T-helper 17 cell (primary cell): ENCODE results near the gene INSIG2. TPM values are rescaled to one million over a fixed set of nuclear protein-coding genes. Genes with fewer than 3 reads are reported as not detected.

Source experiments
- ATAC-seq: fragments of 150-1000 bp; cut with Tn5 transposase; 2 replicates; pipeline ENCODE4 v1.10.0; 2021; ENCODE audit warnings: mild to moderate bottlenecking, moderate library complexity
- DNase-seq, 3 donors: peaks; one replicate each; pipeline versions ENCODE4 v3.0.0 to v3.0.0-alpha.2; 2020 to 2021
- H3K9me3 ChIP-seq: one replicate; pipeline ENCODE4 v1.7.0; 2013; ENCODE audit warnings: low read length, mild to moderate bottlenecking; ENCODE audit not compliant: control insufficient read depth, poor library complexity, severe bottlenecking
- H3K27ac Mint-ChIP-seq: one replicate; pipeline ENCODE4 v1.8.0; 2022; ENCODE audit warnings: mild to moderate bottlenecking, moderate library complexity, mixed read lengths
- H3K27me3 Mint-ChIP-seq: one replicate; pipeline ENCODE4 v1.8.0; 2022; ENCODE audit warnings: mixed read lengths
- H3K36me3 Mint-ChIP-seq: one replicate; pipeline ENCODE4 v1.8.0; 2022; ENCODE audit warnings: low read depth, mixed read lengths
- H3K4me1 Mint-ChIP-seq: one replicate; pipeline ENCODE4 v1.8.0; 2022; ENCODE audit warnings: mild to moderate bottlenecking, mixed read lengths
- H3K4me3 Mint-ChIP-seq: one replicate; pipeline ENCODE4 v1.8.0; 2022; ENCODE audit warnings: mild to moderate bottlenecking, moderate library complexity, mixed read lengths
- total RNA-seq, 4 donors: library from RNA in 2 of 4; stranded (reverse) in 2 of 4; gene quantifications; one replicate each; pipeline ENCODE4 v1.2.3 and lab custom pipeline; 2022 to 2026

Gene INSIG2
- total RNA-seq, 2 donors from 2014 or later = 9.6 to 15.3 TPM

DNA sequence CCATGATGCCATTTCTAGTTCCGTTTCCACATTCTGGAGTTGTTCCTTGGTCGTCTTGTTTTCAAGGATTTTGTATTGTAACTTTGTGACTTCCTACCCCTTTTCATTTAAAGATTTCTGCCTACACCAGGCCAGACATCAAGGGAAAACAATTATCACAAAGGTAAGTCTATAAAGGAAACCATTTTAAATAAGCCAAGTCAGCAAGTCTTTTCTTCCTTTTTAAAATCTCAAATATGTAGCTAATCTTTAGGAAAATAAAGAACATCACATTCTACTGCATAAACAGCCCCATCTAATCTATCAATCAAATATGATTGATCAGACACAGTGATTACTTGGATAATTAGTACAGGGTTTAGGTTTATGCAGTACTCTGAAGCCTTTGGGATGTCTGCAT, 35.8 kb upstream of the INSIG2 start:
- H3K36me3 Mint-ChIP-seq = no peaks in the 10 kb centered on the region
- no peak for ATAC-seq
- H3K4me1 Mint-ChIP-seq = no peaks in the 10 kb centered on the region
- peaks cover 74% of the 10 kb centered on the region for H3K27me3 Mint-ChIP-seq
- no peak overlapping the region for H3K4me3 Mint-ChIP-seq
- H3K9me3 ChIP-seq = no peaks in the 10 kb centered on the region
- DNase-seq = no peak
- no peak overlapping the region for H3K27ac Mint-ChIP-seq

DNA sequence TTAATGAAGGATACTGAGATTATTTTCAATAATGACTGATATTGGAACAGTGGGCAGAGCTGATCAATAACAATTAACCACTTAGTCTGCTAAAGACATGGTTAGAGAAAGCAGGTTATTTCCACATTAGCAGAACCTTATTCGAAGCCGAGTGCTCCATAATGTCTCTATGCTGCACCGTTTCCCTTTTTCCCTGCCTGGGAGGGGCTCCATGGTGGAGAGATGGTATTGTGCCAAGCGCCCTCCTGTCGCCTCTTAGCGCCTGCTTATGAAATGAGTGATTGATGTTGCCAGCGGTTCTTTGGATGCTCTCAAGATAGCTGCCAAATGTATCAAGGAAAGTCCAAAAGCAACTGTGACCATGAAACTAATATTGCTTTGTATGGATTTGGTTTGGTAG, 34.6 kb upstream of the INSIG2 start:
- Mint-ChIP-seq H3K4me1 (no peaks in the 10 kb centered on the region), H3K27me3 (peaks cover 62% of the 10 kb centered on the region), H3K36me3 (no peaks in the 10 kb centered on the region), H3K4me3 (no peak overlapping the region), H3K27ac (no peak overlapping the region)
- ATAC-seq = no peak
- no peak for DNase-seq
- no peaks in the 10 kb centered on the region for H3K9me3 ChIP-seq

DNA sequence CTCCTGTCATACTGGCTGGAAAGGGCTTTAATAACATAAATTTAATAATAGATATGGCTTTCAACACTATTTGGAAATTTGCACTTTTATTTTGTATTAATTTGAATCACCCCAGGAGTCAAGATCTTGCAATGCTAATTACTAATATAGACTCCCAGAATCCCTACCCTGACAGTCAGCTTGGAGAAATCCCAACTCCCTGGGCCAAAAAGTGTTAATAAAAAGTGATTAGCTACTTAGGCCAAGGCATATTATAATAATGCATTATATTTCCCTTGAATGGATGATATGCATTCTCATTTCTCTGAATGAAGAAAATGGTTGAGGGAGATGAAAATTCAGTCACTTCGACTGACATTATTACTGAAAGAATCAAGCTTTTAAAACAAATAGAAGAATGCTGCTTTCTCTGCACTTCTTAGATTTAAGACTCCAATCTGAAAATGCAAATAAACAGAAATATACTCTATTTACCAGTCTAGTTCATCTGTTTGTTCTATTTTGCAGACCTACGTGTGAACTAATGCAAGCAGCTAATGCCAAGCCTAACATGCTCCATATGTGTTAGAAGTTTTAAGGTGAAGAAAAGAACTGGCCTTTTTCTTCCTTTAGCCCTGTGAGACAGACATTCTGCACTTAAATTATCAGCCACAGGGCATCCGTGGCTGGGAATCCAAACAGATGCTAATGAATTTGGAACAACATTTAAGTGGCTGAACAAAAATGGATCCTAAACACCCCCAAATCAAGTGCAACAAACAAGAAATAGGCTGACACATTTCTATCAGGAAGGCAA, 33.9 kb upstream of the INSIG2 start:
- no peaks in the 10 kb centered on the region for H3K36me3 Mint-ChIP-seq
- H3K9me3 ChIP-seq = no peaks in the 10 kb centered on the region
- DNase-seq = no peak
- H3K4me3 Mint-ChIP-seq = no peak overlapping the region
- ATAC-seq = no peak
- peaks cover 55% of the 10 kb centered on the region for H3K27me3 Mint-ChIP-seq
- H3K27ac Mint-ChIP-seq = no peak overlapping the region
- peaks cover 3% of the 10 kb centered on the region for H3K4me1 Mint-ChIP-seq

DNA sequence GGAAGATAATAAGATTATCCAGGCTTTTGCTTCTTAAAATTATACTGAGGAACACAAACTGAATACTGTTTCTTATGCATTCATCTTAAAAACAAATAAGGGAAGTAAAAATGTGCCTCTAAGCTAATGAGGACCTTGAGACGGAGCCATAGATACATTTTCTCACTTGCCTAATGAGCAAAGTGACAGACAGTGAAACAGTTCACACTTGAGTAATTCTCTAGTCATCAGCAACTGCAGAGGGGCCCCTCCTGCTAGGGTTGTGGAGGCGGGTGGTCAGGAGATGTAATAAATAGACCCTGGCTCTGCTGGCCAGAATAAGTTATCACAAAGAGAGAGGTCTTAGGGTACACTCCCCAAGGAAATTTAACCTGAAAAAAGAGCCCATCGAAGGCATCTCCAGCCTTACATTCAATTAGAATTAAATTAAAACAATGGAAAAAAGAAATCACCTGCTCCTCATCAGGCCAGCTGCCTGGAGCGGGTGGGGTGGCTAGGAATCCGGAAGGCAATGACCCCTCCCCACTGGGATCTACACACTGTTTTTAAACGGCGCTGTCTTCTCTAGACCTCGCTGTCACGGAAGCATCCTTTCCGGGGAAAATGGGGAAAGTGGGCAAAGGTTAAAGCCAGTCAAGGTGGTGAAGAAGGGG, 32.6 kb upstream of the INSIG2 start:
- no peaks in the 10 kb centered on the region for H3K36me3 Mint-ChIP-seq
- H3K27ac Mint-ChIP-seq = peak overlapping the region; percentile 91
- H3K9me3 ChIP-seq = no peaks in the 10 kb centered on the region
- DNase-seq = no peak
- ATAC-seq = peak; percentile 66
- H3K27me3 Mint-ChIP-seq = peaks cover 43% of the 10 kb centered on the region
- no peak overlapping the region for H3K4me3 Mint-ChIP-seq
- peaks cover 9% of the 10 kb centered on the region for H3K4me1 Mint-ChIP-seq

DNA sequence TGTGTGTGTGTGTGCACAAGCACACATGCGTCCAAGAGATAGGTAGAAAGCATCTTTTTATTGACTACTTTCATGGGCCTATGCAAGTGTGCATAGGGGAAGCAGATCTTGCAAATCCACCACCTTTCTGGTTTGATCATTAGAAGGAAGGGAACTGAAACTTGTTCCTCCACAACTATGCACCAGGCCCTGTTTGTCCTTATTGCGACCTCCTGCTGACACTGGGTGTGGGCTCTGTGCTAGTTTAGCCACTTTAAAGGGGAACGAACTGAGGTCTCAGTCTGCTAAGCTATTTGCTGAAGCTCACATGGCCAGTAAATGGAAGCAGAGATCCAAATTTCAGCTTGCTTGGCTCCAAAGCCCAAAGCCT, 32.1 kb upstream of the INSIG2 start:
- peak; percentile 76 for ATAC-seq
- no peaks in the 10 kb centered on the region for H3K36me3 Mint-ChIP-seq
- H3K9me3 ChIP-seq = no peaks in the 10 kb centered on the region
- no peak for DNase-seq
- H3K27me3 Mint-ChIP-seq = peaks cover 38% of the 10 kb centered on the region
- H3K4me3 Mint-ChIP-seq = no peak overlapping the region
- H3K4me1 Mint-ChIP-seq = peaks cover 11% of the 10 kb centered on the region
- H3K27ac Mint-ChIP-seq = peak overlapping the region; percentile 91

DNA sequence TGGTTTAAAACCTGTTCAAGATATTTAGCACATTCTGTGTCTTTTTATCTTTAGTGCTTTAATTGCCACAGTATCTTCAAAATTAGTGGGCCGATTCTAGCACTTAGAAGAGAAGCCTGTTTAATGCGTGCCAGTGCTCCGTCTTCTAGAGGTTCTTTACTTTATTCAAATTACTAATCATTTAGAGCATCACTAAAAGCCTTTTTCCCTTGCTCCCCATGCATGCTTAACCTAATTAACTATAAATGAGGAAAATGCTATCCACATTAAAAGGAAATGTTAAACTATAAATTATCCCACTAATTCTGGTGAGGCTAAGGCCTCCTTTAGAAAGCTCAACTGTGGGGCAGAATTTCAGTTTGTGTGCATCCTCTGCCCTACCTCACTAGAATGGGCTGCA, 31.5 kb upstream of the INSIG2 start:
- ATAC-seq = no peak
- no peaks in the 10 kb centered on the region for H3K9me3 ChIP-seq
- Mint-ChIP-seq H3K27me3 (peaks cover 31% of the 10 kb centered on the region), H3K36me3 (no peaks in the 10 kb centered on the region), H3K4me3 (no peak overlapping the region), H3K27ac (no peak overlapping the region), H3K4me1 (peaks cover 14% of the 10 kb centered on the region)
- no peak for DNase-seq

DNA sequence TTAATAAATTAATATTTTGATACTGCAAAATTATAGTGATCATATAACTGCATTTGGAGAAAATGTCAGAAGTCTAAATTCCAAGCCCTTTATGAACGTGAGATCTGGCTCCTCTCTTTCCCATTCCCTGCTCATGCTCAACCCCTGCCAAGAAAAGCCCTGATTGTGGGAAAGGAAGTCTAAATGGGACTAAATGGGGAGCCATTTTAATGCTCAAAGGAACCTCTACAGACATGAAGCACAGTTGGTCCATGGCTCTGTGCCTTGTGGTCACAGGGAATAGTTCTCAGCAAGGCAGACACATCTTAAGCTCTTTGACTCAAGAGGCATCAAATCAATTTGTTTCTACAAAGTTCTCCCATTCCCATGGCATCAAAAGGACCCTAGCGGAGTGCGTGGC, 29.3 kb upstream of the INSIG2 start:
- Mint-ChIP-seq H3K27ac (no peak overlapping the region), H3K4me3 (no peak overlapping the region), H3K36me3 (no peaks in the 10 kb centered on the region), H3K27me3 (peaks cover 21% of the 10 kb centered on the region), H3K4me1 (peaks cover 14% of the 10 kb centered on the region)
- H3K9me3 ChIP-seq = no peaks in the 10 kb centered on the region
- no peak for ATAC-seq
- DNase-seq = no peak

DNA sequence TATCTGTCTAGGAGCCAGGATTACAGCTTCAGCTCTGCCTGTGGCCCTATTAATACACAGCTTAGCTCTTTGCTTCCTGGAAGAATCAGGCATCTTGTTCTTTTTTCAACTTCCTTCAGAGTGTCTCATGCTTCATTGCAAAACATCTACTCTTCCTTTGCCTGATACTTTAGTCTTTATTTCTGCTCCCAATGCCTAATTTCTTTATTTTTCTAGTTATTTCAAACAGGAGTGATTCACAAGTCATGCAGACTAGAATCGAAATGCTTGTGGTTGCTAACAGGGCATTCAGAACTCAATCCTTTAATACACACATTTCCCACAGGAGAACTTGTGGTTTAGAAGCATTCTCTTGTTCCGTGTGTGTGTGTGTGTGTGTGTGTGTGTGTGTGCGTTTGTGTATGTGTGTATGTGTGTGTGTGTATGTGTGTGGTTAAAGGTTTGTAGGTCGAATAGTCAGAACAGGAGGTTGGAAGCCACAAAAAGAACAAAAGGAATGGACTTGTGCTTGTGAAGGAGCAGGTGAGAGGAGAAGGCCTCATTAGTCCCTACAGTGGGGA, 28.3 kb upstream of the INSIG2 start:
- H3K27ac Mint-ChIP-seq = peak overlapping the region; percentile 88
- peaks cover 14% of the 10 kb centered on the region for H3K4me1 Mint-ChIP-seq
- DNase-seq = no peak
- no peak for ATAC-seq
- no peaks in the 10 kb centered on the region for H3K36me3 Mint-ChIP-seq
- H3K27me3 Mint-ChIP-seq = peaks cover 23% of the 10 kb centered on the region
- H3K4me3 Mint-ChIP-seq = peak overlapping the region; percentile 65
- no peaks in the 10 kb centered on the region for H3K9me3 ChIP-seq

DNA sequence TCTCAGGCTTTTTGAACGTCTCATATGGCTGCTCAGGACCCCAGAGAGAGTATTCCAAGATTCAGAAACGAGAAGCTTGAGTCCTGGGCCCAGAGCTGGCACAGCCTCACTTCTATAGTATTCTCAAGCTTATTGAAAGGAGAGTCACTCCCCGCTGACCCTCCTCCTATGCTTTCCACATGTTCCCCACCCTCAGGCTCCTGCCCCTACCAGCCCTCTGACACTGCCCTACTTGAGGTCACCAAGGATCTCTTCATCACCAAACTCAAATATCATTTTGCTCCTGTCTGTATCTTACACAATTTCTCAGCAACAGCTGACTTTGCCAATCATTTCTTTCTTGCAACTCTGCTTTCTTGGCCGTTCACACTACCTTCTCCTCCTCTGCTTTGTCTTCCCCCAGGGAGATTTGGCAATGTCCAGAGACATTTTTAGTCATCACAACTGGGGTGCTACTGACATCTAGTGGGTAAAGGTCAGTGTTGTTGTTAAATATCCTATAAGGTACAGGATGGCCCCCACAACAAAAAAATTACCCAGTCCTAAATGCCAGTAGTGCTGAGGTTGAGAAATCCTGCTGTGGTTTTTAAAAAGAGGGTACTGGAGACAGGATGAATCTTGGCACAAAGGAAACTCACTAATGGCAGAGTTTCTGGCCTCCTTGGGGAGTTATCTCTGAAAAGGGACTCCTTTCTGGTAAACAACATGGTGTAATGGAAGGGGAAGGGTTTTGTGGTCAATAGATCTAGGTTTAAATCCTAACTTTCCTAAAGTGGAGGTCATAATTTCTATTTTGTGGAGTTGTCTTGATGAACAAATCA, 26.9 kb upstream of the INSIG2 start:
- peaks cover 24% of the 10 kb centered on the region for H3K27me3 Mint-ChIP-seq
- H3K9me3 ChIP-seq = no peaks in the 10 kb centered on the region
- ATAC-seq (no peak), DNase-seq (no peak)
- no peaks in the 10 kb centered on the region for H3K36me3 Mint-ChIP-seq
- H3K4me3 Mint-ChIP-seq = no peak overlapping the region
- no peak overlapping the region for H3K27ac Mint-ChIP-seq
- H3K4me1 Mint-ChIP-seq = peaks cover 14% of the 10 kb centered on the region

DNA sequence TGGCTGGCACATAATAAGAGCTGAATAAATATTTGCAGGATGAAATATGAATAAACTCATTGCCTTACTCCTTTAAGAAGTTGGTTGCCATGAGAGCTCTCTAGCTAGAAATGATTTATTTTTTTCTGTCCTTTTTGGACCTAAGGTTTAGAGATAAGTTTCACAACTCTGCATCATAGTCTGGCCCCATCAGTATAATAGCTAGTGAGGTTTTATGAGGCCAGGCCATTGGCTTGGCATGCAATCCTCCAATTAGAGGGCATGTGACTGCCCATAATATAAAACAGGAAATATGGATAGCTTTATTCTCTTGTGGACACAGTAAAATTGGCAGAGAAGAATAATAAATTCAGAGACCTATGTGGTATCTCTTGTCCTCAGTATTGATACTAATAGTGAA, 26.2 kb upstream of the INSIG2 start:
- H3K27me3 Mint-ChIP-seq = peaks cover 28% of the 10 kb centered on the region
- no peak for ATAC-seq
- no peaks in the 10 kb centered on the region for H3K9me3 ChIP-seq
- peaks cover 14% of the 10 kb centered on the region for H3K4me1 Mint-ChIP-seq
- no peak overlapping the region for H3K4me3 Mint-ChIP-seq
- no peak overlapping the region for H3K27ac Mint-ChIP-seq
- no peaks in the 10 kb centered on the region for H3K36me3 Mint-ChIP-seq
- no peak for DNase-seq

DNA sequence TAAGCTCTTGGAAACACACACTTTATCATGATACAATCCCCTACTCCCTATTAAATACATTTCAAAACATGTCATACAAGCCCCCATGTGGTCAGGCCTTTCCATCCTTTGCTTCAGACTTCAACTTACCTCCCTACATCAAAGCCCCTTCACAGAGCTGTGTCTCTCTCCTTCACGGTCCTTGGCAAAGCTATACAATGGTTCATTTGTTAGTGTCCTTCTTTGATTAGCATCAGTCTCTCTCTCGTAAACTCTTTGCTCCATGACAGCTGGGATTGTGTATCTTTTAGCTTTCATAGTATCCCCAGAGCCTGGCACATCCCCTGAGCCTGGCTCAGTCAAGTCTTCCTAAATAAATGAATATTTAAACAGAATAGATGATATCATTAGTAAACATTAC, 25.6 kb upstream of the INSIG2 start:
- DNase-seq (no peak), ATAC-seq (no peak)
- H3K9me3 ChIP-seq = no peaks in the 10 kb centered on the region
- Mint-ChIP-seq H3K4me3 (no peak overlapping the region), H3K27ac (no peak overlapping the region), H3K27me3 (peaks cover 28% of the 10 kb centered on the region), H3K36me3 (no peaks in the 10 kb centered on the region), H3K4me1 (peaks cover 14% of the 10 kb centered on the region)

DNA sequence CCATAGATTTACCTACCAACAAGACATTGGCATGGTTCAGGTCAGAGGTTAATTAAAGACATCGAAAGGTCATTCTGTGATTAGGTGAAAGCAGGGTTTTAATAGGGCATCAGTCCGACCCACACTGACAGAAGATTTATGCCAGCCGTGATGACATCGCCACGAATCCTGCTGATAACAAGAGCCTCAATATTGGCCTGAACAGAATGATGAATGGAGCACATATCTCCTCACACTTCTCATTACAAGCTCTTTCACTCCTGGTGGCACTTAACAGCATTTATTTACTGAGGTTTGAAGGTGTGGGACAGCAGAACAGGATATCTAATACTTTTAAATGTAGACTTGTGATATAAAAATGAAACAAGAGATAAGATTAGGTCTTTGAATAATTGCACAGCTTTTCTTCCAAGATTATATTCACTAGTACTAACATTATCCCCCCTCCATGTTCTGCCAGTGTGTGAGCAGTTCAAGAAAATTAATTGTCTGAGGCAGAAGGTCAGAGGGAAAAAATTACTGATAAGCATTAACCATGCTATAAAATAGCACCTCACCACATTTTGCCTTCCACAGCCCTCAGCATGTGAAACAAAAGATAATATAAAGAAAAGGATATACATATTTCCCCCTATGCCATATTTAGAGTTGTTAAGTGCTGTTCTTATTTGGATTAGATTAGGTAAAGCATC, 23.1 kb upstream of the INSIG2 start:
- Mint-ChIP-seq H3K4me1 (peaks cover 7% of the 10 kb centered on the region), H3K36me3 (peaks cover 2% of the 10 kb centered on the region), H3K27me3 (peaks cover 36% of the 10 kb centered on the region), H3K27ac (no peak overlapping the region), H3K4me3 (no peak overlapping the region)
- ATAC-seq = no peak
- no peaks in the 10 kb centered on the region for H3K9me3 ChIP-seq
- no peak for DNase-seq
